Activated naive CD8-positive, alpha-beta T cell treated with anti-CD3 and anti-CD28 coated beads, Interleukin-2, amount 10 ng/mL, durations not matched to agents 7 days and 5 days (primary cell): Measurements from ENCODE around the gene TRIP12. TPM values are rescaled to one million over a fixed set of nuclear protein-coding genes. Genes with fewer than 3 reads are reported as not detected.
"Not testable (repeated sequence)": the region's sequence is repeated elsewhere in the genome, so short reads cannot be mapped to it uniquely, and the experiment has no call there.

Experiments used
- ATAC-seq: fragments of 150-1000 bp; cut with Tn5 transposase; one replicate; pipeline ENCODE4 v1.10.0; 2021; ENCODE audit warnings: low read depth, moderate library complexity
- POLR2A ChIA-PET: fragments of 350-600 bp; sonication (Branson Sonifier 250); formaldehyde crosslinking; loops from one replicate; lab custom pipeline; 2021; ENCODE audit warnings: antibody characterized with exemption; lab: Charles Lee
- DNase-seq: peaks from one replicate; pipeline ENCODE4 v3.0.0; 2021
- H3K27ac Mint-ChIP-seq: one replicate; pipeline ENCODE4 v1.8.0; 2022; ENCODE audit warnings: mild to moderate bottlenecking, mixed read lengths
- H3K27me3 Mint-ChIP-seq: one replicate; pipeline ENCODE4 v1.8.0; 2022; ENCODE audit warnings: mild to moderate bottlenecking, moderate library complexity, mixed read lengths
- H3K36me3 Mint-ChIP-seq: one replicate; pipeline ENCODE4 v1.8.0; 2021; ENCODE audit warnings: mild to moderate bottlenecking, mixed read lengths
- H3K4me1 Mint-ChIP-seq: one replicate; pipeline ENCODE4 v1.8.0; 2021; ENCODE audit warnings: mixed read lengths
- H3K4me3 Mint-ChIP-seq: one replicate; pipeline ENCODE4 v1.8.0; 2022; ENCODE audit warnings: mild to moderate bottlenecking, moderate library complexity, mixed read lengths
- H3K9me3 Mint-ChIP-seq: one replicate; pipeline ENCODE4 v1.8.0; 2021; ENCODE audit warnings: mixed read lengths
- total RNA-seq, 2 experiments: library from RNA; stranded (reverse); gene quantifications; one replicate each; pipeline ENCODE4 v1.2.3, GENCODE V29; 2021

Gene TRIP12
- total RNA-seq = 100 to 1,000 TPM; 215 to 220 TPM

GRCh38 chr2:229921892-229922448 lies at the start of gene TRIP12:
TRIP12 (minus strand) TSS chr2:229922009; CDS start chr2:229880079, 41,930 bp downstream.
- peaks cover 30% of the 10 kb centered on the region for H3K4me1 Mint-ChIP-seq
- peak within 1 kb of the TSS; percentile 99 for H3K27ac Mint-ChIP-seq
- no peaks in the 10 kb centered on the region for H3K27me3 Mint-ChIP-seq
- ATAC-seq (peak; percentile 74), DNase-seq (peak; percentile 93)
- H3K4me3 Mint-ChIP-seq = peak within 1 kb of the TSS; percentile 99
- peaks cover 15% of the 10 kb centered on the region for H3K36me3 Mint-ChIP-seq
- POLR2A ChIA-PET = interaction anchor here (0.5 to 1.9 kb wide), 13 partner anchors 58 to 1692 kb away, joined by 3 to 8 read pairs (median 4); no protein-coding TSS in a partner anchor
- H3K9me3 Mint-ChIP-seq = no peaks in the 10 kb centered on the region

- Mint-ChIP-seq H3K36me3 (no peaks in the 10 kb centered on the region), H3K27ac (no peak overlapping the region), H3K27me3 (no peaks in the 10 kb centered on the region), H3K4me3 (no peak overlapping the region), H3K4me1 (no peaks in the 10 kb centered on the region), H3K9me3 (no peaks in the 10 kb centered on the region)
- no peak for ATAC-seq
- DNase-seq = no peak
- POLR2A ChIA-PET = no interaction called here
Observed at GRCh38 chr2:229971298-229971790, 49.5 kb upstream of the TRIP12 start.

GRCh38 chr2:229970406-229970805 lies 48.6 kb upstream of the TRIP12 start:
- Mint-ChIP-seq H3K27me3 (no peaks in the 10 kb centered on the region), H3K4me1 (no peaks in the 10 kb centered on the region), H3K36me3 (peaks cover 2% of the 10 kb centered on the region), H3K9me3 (no peaks in the 10 kb centered on the region), H3K4me3 (no peak overlapping the region), H3K27ac (no peak overlapping the region)
- ATAC-seq (no peak), DNase-seq (no peak)
- POLR2A ChIA-PET = no interaction called here

- no peak overlapping the region for H3K27ac Mint-ChIP-seq
- H3K4me3 Mint-ChIP-seq = no peak overlapping the region
- ATAC-seq (no peak), DNase-seq (no peak)
- H3K36me3 Mint-ChIP-seq = peaks cover 2% of the 10 kb centered on the region
- H3K27me3 Mint-ChIP-seq = no peaks in the 10 kb centered on the region
- H3K9me3 Mint-ChIP-seq = no peaks in the 10 kb centered on the region
- POLR2A ChIA-PET = no interaction called here
- H3K4me1 Mint-ChIP-seq = no peaks in the 10 kb centered on the region
Observed at GRCh38 chr2:229969921-229970320, 48.1 kb upstream of the TRIP12 start.

GRCh38 chr2:229963596-229963995 lies 41.8 kb upstream of the TRIP12 start:
- H3K27ac Mint-ChIP-seq, H3K27me3 Mint-ChIP-seq, H3K4me3 Mint-ChIP-seq, ATAC-seq, H3K4me1 Mint-ChIP-seq, DNase-seq, H3K9me3 Mint-ChIP-seq, H3K36me3 Mint-ChIP-seq, POLR2A ChIA-PET: not testable (repeated sequence)

- Mint-ChIP-seq H3K9me3 (no peaks in the 10 kb centered on the region), H3K27me3 (no peaks in the 10 kb centered on the region), H3K27ac (no peak overlapping the region), H3K4me3 (no peak overlapping the region), H3K4me1 (no peaks in the 10 kb centered on the region), H3K36me3 (no peaks in the 10 kb centered on the region)
- POLR2A ChIA-PET = no interaction called here
- no peak for DNase-seq
- no peak for ATAC-seq
Observed at GRCh38 chr2:229956491-229956890, 34.7 kb upstream of the TRIP12 start.

- no peaks in the 10 kb centered on the region for H3K27me3 Mint-ChIP-seq
- no peak overlapping the region for H3K4me3 Mint-ChIP-seq
- no peaks in the 10 kb centered on the region for H3K9me3 Mint-ChIP-seq
- H3K36me3 Mint-ChIP-seq = no peaks in the 10 kb centered on the region
- ATAC-seq = no peak
- POLR2A ChIA-PET = no interaction called here
- no peaks in the 10 kb centered on the region for H3K4me1 Mint-ChIP-seq
- DNase-seq = no peak
- no peak overlapping the region for H3K27ac Mint-ChIP-seq
Observed at GRCh38 chr2:229955663-229956062, 33.9 kb upstream of the TRIP12 start.

GRCh38 chr2:229952256-229952835 lies 30.5 kb upstream of the TRIP12 start:
- Mint-ChIP-seq H3K9me3 (no peaks in the 10 kb centered on the region), H3K27ac (no peak overlapping the region), H3K4me1 (peaks cover 1% of the 10 kb centered on the region), H3K36me3 (no peaks in the 10 kb centered on the region), H3K4me3 (no peak overlapping the region), H3K27me3 (no peaks in the 10 kb centered on the region)
- no peak for DNase-seq
- no peak for ATAC-seq
- POLR2A ChIA-PET = no interaction called here

- POLR2A ChIA-PET = no interaction called here
- no peaks in the 10 kb centered on the region for H3K27me3 Mint-ChIP-seq
- H3K4me3 Mint-ChIP-seq = no peak overlapping the region
- H3K9me3 Mint-ChIP-seq = no peaks in the 10 kb centered on the region
- H3K36me3 Mint-ChIP-seq = no peaks in the 10 kb centered on the region
- ATAC-seq (no peak), DNase-seq (no peak)
- H3K27ac Mint-ChIP-seq = no peak overlapping the region
- H3K4me1 Mint-ChIP-seq = peaks cover 8% of the 10 kb centered on the region
Observed at GRCh38 chr2:229947544-229947943, 25.7 kb upstream of the TRIP12 start.

GRCh38 chr2:229945975-229946374 lies 24.2 kb upstream of the TRIP12 start:
- no peaks in the 10 kb centered on the region for H3K27me3 Mint-ChIP-seq
- no peak overlapping the region for H3K27ac Mint-ChIP-seq
- DNase-seq = no peak
- H3K4me3 Mint-ChIP-seq = no peak overlapping the region
- H3K4me1 Mint-ChIP-seq = peaks cover 9% of the 10 kb centered on the region
- no peak for ATAC-seq
- H3K9me3 Mint-ChIP-seq = no peaks in the 10 kb centered on the region
- POLR2A ChIA-PET = no interaction called here
- no peaks in the 10 kb centered on the region for H3K36me3 Mint-ChIP-seq

GRCh38 chr2:229943770-229944449 lies 22.1 kb upstream of the TRIP12 start:
- Mint-ChIP-seq H3K9me3 (peaks cover 2% of the 10 kb centered on the region), H3K27ac (no peak overlapping the region), H3K4me1 (peaks cover 9% of the 10 kb centered on the region)

GRCh38 chr2:229943171-229943570 lies 21.4 kb upstream of the TRIP12 start:
- no peak overlapping the region for H3K4me3 Mint-ChIP-seq
- peaks cover 9% of the 10 kb centered on the region for H3K4me1 Mint-ChIP-seq
- ATAC-seq = no peak
- no peak for DNase-seq
- no peaks in the 10 kb centered on the region for H3K27me3 Mint-ChIP-seq
- no peak overlapping the region for H3K27ac Mint-ChIP-seq
- peaks cover 2% of the 10 kb centered on the region for H3K9me3 Mint-ChIP-seq
- POLR2A ChIA-PET = no interaction called here
- H3K36me3 Mint-ChIP-seq = no peaks in the 10 kb centered on the region

More at GRCh38 chr2:229943770-229944449, 22.1 kb upstream of the TRIP12 start:
- POLR2A ChIA-PET = no interaction called here
- Mint-ChIP-seq H3K4me3 (no peak overlapping the region), H3K27me3 (no peaks in the 10 kb centered on the region), H3K36me3 (no peaks in the 10 kb centered on the region)
- ATAC-seq (no peak), DNase-seq (no peak)

GRCh38 chr2:229942671-229943070 lies 20.9 kb upstream of the TRIP12 start:
- Mint-ChIP-seq H3K9me3 (peaks cover 2% of the 10 kb centered on the region), H3K4me3 (no peak overlapping the region), H3K36me3 (peaks cover 1% of the 10 kb centered on the region), H3K27ac (no peak overlapping the region), H3K27me3 (no peaks in the 10 kb centered on the region), H3K4me1 (peaks cover 9% of the 10 kb centered on the region)
- ATAC-seq (no peak), DNase-seq (no peak)
- POLR2A ChIA-PET = no interaction called here

- no peaks in the 10 kb centered on the region for H3K4me1 Mint-ChIP-seq
- peaks cover 2% of the 10 kb centered on the region for H3K9me3 Mint-ChIP-seq
- no peak for ATAC-seq
- peaks cover 6% of the 10 kb centered on the region for H3K36me3 Mint-ChIP-seq
- POLR2A ChIA-PET = no interaction called here
- no peak overlapping the region for H3K4me3 Mint-ChIP-seq
- H3K27ac Mint-ChIP-seq = no peak overlapping the region
- DNase-seq = no peak
- H3K27me3 Mint-ChIP-seq = no peaks in the 10 kb centered on the region
Observed at GRCh38 chr2:229937537-229937936, 15.7 kb upstream of the TRIP12 start.
